ENCODE data around the gene CKS2.
"Not testable (repeated sequence)": the region's sequence is repeated elsewhere in the genome, so short reads cannot be mapped to it uniquely, and the experiment has no call there.

Gene CKS2

DNA sequence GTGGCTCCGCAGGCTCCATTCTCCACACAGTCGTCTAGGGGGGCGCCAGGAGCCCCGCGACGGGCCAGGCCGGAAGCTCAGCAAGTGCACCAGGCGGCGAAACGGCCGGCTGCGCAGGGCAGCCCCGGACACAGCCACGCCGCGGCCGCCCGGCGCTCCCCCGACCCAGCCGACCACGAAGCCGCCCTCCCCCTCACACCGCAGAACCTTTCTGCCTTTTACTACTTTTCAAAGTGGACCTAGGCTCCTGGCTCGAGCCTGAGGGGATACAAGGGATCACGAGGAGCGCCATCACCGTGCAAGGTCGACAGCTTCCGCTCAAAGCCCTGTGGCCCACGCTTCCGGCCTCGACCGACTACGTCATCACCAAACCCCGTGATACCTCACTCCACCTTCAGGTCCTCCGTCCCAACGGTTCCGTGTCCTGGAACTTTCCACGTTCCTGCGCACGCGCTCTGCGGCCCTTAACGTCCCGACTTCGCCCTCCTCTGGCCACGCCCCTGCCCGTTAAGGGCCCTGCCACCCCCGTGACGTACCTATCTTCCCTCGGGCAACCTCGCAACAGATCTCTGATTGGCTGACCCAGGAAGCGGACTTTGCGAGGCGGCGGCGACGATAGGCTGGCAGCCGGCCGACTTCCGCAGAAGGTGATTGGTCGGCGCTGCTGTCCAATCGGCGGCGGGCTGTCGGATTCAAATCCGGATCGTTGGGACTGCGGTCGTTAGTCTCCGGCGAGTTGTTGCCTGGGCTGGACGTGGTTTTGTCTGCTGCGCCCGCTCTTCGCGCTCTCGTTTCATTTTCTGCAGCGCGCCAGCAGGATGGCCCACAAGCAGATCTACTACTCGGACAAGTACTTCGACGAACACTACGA, at the start of gene CKS2:
CKS2 (plus strand) TSS at position 721 of the 871 bp plus-strand sequence; CDS start at position 819, 98 bp downstream.
- peak; percentile 100 for DNase-seq

DNA sequence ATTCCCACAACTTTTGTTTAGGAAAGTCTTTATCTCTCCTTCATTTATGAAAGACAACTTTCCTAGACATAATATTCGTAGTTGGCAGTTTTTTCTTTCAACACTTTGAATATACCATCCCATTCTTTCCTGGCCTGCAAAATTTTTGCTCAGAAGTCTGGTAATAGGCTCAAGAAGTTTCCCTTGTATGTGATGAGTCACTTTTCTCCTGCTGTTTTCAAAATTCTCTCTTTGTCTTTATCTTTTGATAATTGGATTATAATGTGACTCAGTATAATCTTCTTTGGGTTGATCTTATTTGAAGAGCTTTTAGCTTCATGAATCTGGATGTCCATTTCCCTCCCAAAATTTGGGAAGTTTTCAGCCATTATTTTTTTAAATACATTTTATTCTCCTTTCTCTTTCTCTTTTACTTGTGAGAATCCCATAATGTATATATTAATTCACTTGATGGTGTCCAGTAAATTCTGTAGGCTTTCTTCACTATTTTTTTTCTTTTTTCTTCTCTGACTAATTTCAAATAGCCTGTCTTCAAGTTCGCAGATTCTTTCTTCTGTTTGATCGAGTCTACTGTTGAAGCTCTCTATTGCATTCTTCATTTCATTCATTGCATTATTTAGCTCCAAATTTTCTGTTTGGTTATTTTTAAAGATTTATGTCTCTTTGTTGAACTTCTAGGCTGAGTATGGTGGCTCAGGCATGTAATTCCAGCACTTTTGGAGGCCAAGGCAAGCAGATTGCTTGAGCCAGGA, 37.3 kb upstream of the CKS2 start:
- DNase-seq = no peak

DNA sequence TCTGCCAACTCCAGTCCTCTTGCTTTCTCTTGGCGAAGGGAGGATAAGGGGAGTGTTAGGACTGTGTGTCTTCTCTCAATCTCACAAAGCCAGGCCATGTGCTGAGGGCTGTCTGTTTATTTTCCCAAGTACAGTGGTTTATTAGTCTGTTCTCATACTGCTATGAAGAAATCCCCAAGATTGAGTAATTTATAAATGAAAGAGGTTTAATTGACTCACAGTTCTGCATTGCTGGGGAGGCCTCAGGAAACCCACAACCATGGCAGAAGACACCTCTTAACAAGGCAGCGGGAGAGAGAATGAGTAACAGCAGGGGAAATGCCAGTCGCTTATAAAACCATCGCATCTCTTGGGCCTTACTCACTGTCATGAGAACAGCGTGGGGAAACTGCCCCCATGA, 36.2 kb upstream of the CKS2 start:
- no peak for DNase-seq

DNA sequence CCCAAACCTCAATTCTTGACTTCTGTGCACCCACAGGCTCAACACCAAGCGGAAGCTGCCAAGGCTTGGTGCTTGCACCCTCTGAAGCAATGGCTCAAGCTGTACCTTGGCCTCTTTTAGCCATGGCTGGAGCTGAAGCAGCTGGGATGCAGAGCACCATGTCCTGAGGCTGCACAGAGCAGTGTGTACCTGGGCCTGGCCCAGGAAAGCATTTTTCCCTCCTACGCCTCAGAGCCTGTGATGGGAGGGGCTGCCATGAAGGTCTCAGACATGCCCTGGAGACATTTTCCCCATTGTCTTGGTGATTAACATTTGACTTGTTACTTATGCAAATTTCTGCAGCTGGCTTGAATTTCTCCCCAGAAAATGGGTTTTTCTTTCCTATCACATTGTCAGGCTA, 35.0 kb upstream of the CKS2 start:
- not testable (repeated sequence) for DNase-seq

DNA sequence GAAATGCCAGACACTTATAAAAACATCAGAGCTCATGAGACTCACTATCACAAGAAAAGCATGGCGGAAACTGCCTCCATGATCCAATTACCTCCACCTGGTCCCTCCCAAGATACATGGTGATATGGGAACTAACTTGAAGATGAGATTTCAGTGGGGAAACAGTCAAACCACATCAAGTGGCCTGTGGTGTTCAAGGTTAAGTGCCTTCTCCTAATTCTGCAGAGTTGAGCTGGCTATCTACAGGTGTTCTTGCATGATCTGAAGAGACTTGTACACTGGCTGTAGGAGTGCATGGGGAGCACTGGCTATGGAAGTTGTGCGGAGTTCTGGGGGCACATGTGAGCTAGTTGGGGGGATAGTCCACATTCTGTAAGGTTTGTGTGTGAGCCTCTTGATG, 34.0 kb upstream of the CKS2 start:
- no peak for DNase-seq

DNA sequence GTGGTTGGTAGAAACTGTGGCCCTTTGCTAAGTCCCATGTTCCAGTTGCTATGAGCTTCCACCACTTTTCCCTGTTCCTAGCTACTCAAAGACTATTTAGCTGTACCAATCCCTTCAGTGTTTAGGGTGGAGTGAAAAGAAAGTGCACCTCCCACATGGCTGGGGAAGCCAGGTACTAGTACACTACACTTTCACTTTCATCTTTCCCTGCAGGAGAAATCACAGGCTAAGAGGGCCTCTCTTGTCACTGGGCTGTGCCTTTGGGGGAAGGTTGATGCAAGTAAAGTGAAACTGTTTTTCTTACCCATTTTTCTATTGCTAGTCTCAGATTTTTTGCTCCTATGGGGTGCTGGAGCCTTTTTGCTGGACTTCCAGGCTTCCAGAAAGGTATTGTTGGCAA, 33.5 kb upstream of the CKS2 start:
- DNase-seq = no peak

DNA sequence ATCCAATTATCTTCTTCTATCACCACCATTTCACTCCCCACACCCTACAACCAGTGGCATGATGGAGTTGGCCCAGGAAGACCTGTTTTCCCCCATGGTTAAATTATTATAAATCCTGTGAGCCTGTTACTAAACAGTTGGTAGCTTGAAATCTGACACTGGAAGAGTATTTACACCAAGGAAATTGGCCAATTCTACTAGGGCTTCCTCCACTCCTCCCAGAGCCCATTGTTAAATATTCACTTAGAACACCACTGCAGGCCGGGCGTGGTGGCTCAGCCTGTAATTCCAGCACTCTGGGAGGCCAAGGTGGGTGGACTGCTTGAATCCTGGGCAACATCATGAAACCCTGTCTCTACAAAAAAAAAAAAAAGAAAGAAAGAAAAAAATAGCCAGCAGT, 32.4 kb upstream of the CKS2 start:
- no peak for DNase-seq

DNA sequence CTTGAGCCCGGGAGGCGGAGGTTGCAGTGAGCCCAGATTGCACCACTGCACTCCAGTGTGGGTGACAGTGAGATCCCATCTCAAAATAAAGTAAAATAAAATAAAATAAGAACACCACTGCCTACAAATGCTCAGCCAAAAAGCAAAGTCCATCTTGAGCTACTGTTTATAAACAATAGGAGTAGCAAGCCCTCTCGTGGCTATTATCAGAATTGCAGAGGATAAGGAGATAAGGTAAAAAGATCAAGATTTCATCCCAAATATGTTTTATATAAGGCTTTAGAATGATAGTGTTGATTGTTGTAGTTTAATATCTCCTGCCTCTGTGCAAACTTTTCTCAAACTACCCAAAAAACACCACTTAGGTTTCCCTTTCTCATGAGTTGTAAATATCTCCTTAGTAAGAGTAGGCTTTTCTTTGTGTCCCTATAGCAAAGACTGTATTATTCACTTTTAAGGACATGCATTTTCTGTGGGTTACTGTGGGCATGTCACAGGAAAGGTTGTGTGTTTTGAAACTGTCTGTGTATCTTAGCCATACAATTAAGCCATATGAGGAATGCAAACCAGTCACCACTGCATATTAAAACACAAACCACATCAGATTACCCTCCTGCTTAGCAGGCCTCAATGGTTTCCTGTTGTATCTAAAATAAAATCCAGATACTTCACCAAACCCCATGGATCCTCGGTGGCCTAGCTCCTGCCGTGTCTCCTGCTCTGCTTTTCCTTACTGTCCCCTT, 31.8 kb upstream of the CKS2 start:
- peak; percentile 6 for DNase-seq

DNA sequence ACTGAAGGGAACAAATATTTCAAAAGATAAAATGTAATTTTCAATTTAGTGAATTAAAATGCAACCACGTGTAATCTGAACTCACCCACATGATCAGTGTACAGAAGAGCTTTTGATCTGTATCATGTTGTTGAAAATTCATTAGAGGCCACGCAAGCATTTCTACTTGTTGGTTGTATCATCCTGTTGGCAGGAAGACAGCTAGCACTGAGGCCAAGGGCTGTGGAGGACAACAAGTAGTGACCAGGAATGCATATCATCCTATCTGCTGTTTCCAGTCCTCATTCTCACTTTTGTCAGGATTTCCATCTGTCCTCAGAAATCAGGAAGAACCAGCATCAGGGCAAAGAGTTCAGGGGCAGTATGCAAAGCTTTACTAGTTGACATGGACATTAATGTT, 29.9 kb upstream of the CKS2 start:
- DNase-seq = no peak

DNA sequence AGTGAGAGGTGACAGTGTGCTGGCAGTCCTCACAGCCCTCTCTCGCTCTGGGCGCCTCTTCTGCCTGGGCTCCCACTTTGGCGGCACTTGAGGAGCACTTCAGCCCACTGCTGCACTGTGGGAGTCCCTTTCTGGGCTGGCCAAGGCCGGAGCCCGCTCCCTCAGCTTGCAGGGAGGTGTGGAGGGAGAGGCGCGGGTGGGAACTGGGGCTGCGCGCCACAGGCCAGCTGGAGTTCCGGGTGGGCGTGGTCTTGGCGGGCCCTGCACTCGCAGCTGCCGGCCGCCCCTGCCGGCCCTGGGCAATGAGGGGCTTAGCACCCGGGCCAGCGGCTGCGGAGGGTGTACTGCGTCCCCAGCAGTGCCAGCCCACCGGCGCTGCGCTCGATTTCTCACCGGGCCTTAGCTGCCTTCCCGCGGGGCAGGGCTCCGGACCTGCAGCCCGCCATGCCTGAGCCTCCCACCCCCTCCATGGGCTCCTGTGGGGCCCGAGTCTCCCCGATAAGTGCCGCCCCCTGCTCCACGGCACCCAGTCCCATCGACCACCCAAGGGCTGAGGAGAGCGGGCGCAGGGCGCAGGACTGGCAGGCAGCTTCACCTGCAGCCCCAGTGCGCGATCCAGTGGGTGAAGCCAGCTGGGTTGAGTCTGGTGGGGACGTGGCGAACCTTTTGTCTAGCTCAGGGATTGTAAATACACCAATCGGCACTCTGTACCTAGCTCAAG, 28.6 kb upstream of the CKS2 start:
- not testable (repeated sequence) for DNase-seq

DNA sequence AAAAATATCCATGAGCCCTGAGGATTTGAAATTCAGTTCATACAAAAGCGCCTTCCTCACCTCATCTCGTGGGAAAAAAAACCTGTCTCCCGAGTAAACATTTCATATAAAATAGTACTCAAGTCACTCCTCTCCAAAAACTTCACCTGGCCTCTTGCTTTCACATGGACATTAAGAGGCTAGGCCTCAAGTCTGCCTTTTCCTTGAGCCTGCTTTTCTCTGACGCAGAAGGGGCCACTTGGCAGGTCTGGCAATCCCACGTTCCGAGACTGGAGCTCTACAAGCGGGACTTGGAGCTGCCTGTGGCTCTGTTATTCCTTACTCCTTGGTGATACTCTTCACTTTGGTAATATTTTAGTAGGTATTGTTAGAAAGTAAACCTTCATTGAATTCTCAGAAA, 26.9 kb upstream of the CKS2 start:
- DNase-seq = no peak

DNA sequence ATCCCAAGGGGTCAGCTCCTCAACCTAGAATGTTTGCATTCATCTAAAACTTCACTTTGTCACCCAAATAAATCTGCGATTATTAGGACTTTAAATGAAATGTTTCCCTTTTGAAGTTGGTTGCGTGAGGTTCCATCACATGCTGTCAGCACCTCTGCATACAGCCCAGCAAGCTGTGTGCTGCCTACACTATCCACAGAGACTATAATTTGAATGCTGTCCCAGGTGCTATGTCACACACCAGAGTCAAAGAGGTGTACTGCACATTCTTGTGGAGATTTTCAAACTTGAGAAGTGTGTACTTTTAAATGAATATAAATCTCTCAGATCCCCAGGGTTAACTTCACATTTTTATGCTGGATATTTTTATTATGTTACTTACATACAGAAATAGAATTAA, 19.3 kb upstream of the CKS2 start:
- DNase-seq = no peak

DNA sequence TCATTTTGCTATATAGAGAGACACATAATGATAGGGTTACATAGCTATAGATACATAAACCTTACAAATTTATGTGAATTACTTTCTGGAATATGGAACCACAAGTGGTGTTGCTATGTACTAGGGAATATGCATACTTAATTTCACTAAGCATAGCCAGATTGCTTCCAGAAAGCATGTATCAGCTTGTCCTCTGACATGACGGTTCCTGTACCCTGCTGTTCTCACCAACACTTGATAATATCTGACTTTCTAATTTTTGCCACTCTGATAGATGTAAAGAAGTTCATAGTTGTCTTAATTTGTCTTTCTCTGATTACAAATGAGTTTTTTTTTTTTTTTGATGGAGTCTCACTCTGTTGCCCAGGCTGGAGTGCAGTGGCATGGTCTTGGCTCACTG, 18.0 kb upstream of the CKS2 start:
- DNase-seq = no peak

DNA sequence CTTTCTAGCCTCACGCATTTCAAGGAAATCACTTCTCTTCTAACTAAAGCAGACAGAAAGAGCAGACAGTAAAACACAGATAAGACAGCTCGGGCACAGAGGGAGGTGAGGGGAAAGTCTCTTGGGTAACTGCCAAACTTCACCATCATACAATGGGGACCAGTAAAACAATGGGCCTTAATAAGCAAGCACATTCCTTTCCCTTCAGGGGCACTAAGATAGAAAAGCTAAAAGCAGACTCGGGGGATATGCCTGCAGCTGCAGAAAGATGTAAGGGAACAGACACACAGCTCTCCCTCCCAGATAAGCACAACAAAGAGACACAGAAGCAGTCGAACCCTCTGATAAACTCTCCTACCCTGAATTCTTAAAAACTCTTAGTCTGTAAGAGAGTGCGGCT, 15.6 kb upstream of the CKS2 start:
- DNase-seq = no peak

DNA sequence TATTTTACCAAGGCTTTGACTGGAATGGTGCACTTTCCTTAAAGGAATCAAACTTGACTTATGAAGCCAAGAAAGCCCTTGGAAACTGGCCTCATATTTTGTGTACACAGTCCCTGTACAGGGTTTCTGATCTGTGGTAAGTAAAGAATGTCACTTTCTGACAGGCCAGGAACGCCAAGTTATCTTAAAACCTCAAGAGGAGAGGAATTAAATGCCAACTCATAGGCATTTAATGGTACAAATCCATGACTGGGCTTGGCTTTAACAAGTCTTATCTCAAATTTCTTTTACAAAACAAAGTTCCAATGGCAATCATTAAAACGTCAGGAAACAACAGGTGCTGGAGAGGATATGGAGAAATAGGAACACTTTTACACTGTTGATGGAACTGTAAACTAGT, 9.0 kb upstream of the CKS2 start:
- not testable (repeated sequence) for DNase-seq

DNA sequence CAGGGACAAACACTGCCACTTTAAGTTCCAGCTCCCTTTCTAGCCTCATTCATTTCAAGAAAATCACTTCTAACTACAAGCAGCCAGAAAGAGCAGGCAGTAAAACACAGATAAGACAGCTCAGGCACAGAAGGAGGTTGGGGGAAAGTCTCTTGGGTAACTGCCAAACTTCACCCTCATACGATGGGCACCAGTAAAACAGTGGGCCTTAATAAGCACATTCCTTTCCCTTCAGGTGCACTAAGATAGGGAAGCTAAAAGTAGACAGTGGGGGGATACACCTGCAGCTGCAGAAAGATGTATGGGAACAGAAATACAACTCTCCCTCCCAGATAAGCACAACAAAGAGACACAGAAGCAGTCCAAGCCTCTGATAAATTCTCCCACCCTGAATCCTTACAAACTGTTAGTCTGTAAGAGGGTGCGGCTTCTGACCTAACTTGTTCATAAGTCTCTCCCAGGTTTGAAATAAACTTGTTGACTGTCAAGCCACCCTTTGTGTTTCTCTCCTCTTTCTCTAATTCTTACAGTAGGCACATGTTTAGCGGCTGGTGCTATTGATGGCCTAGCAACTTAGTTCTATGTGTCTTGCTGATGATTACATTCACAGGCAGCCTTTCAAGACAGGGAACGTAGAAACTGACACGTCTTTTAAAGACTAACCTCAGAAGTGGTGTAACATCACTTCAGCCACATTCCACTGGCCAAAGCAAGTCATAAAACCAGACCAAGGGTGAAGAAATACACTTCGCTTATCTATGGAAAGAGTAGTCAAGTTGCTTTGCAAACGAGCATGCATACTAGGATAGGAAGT, 6.8 kb upstream of the CKS2 start:
- no peak for DNase-seq

DNA sequence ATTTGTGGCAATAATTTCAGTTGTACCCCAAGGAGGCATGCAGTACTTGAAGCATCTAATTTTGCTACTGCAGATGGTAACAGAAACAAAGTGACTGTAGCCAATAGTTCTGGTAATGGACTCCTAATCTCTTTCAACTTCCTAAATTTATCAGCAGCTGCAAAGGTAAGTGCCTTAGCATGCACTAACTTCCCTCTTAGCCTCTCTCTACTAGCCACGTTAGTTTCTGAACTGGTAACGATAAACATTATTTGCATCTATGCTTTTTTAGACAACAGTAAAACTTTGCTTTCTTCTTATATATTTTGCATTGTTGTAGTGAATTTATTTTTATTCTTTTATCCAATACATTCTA, 6.2 kb upstream of the CKS2 start:
- no peak for DNase-seq

DNA sequence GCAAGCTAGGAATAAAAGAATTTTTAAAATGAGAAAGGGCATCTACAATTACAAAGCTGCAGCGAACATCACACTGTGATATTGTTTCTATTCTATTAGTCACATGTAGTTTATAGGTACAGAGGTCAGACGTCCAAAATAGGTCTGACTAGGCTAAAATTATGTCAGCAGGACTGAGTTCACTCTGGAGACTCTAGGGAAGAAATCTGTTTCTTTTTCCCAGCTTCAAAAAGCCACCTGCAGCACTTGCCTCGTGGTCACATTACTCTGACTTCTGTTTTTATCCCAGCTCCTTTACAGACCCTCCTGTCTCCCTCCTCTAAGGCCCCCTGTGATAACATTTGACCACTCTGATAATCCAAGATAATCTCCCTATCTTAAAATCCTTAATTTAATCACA, 5.1 kb upstream of the CKS2 start:
- no peak for DNase-seq

DNA sequence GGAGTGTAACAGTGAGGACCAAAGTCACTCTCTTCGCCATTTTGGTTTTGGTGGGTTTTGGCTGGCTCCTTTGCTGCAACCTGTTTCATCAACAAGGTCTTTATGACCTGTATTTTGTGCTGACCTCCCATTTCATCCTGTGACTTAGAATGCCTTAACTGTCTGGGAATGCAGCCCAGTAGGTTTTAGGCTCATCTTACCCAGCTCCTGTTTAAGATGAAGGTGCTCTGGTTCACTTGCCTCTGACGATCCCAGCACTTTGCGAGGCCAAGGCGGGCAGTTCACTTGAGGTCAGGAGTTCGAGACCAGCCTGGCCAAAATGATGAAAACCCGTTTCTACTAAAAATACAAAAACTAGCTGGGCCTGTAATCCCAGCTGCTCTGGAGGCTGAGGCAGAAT, 1.8 kb upstream of the CKS2 start:
- DNase-seq = no peak

DNA sequence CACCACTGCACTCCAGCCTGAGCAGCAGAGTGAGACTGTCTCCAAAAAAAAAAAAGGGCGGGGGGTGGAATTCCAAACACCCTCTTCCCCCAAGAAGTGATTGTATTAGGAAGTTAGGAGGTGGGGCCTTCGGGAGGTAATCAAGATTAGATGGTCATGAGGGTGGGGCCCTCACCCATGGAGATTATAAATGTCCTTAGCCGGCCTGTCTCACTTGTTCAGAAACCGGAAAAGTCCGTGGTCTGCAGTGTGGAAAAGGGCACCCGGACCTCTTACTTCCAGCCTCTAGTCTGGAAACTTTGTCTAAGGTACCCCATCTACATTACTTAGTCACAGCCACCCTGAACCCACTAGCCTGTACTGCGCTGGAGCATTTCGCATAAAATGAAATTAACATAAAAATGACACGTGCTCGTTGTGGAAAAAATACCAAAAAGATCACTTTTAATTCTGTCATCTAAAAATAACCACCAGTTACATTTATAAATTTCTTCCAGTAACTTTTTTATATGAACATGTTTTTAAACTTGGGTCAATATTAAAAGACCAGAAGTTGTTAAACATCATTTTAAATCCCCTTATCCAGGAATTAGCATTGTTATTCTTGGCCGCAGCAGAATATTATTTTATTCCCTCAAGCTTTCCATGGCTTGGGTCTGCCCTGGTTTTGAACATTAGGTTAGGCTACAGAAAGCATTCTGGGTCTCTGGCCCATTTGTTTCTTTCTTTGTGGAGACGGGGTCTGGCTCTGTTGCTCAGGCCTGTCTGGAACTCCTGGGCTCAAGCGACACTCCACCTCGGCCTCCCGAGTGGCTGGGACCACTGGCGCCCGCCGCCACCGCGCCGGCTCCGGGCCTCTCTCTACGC, 1.2 kb upstream of the CKS2 start:
- no peak for DNase-seq

All from GDM1 (cell line).